ENCODE measurements around the gene PPP4R3A.

DNA sequence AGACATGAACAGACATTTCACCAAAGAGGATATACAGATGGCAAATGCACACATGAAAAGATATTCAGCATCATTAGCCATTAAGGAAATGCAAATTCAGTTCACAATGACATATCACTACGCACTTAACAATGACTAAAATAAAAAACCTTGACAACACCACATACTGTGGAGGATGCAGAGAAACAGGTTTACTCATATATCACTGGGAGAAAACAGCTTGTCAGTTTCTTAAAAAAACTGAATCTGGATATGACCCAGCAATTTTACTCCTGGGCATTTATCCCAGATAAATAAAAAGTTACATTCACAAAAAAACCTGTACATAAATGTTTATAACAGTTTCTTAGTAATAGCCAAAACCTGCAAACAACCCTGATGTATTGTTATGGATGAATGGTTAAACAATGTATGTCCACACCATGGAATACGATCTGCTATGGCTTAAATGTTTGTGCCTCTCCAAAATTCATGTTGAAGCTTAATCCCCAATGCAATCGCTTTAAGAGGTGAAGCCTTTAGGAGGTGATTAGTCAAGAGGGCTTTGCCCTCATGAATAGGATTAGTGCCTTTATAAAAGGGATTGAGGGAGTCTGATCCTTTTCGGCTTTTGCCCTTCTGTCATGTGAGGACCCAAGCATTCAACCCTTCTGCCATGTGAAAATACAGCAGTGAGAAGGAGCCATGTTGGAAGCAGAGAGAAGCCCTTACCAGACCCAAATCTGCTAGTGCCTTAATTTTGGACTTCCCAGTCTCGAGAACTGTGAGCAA lies 36.0 kb upstream of the PPP4R3A start:
- TF ChIP-seq SP1 (IDR thresholded peaks at IDR 0.05) (no peak), L3MBTL2 (conservative IDR thresholded peaks at IDR 0.05) (no peak), FOXM1 (IDR thresholded peaks at IDR 0.05; ENCODE audit: borderline replicate concordance) (no peak), TARDBP (IDR thresholded peaks at IDR 0.05) (no peak), LEF1 (IDR thresholded peaks at IDR 0.05; ENCODE audit: borderline replicate concordance) (no peak), SUZ12 (IDR thresholded peaks at IDR 0.05) (no peak), FOXA1 (IDR thresholded peaks at IDR 0.05) (no peak), ZNF384 (IDR thresholded peaks at IDR 0.05) (no peak), CTBP1 (IDR thresholded peaks at IDR 0.05; ENCODE audit: borderline replicate concordance) (no peak), FOXK2 (IDR thresholded peaks at IDR 0.05) (no peak)
